HG02885 (cell line): ENCODE results near the gene PDZK1IP1.
"Not testable (repeated sequence)": the region's sequence is repeated elsewhere in the genome, so short reads cannot be mapped to it uniquely, and the experiment has no call there.

Source experiments
- ATAC-seq: cut with Tn5 transposase; IDR thresholded peaks from one replicate; pipeline ENCODE4 v1.9.1; 2021; ENCODE audit warnings: mild to moderate bottlenecking; ENCODE audit not compliant: unreplicated experiment, poor library complexity

PDZK1IP1 gene

GRCh38 chr1:47147047-47147785 lies 42.6 kb downstream of the PDZK1IP1 start:
- no peak for ATAC-seq

GRCh38 chr1:47146495-47146894 lies 43.3 kb downstream of the PDZK1IP1 start:
- not testable (repeated sequence) for ATAC-seq

GRCh38 chr1:47143654-47144053 lies 46.2 kb downstream of the PDZK1IP1 start:
- not testable (repeated sequence) for ATAC-seq

GRCh38 chr1:47140358-47140757 lies 49.5 kb downstream of the PDZK1IP1 start:
- ATAC-seq, result not testable (repeated sequence)

GRCh38 chr1:47137925-47138615 lies 51.8 kb downstream of the PDZK1IP1 start:
- no peak for ATAC-seq

GRCh38 chr1:47137198-47137597 lies 52.6 kb downstream of the PDZK1IP1 start, which contains the start of gene CYP4A22:
TSS of gene CYP4A22 (plus strand) at chr1:47137441. CDS start at chr1:47137486, 45 bp downstream.
- no peak for ATAC-seq
